Activated CD8-positive, alpha-beta T cell treated with anti-CD3 and anti-CD28 coated beads, Interleukin-2, amount 10 ng/mL, durations not matched to agents 7 days and 5 days (primary cell): ENCODE data around the gene ARHGDIA. TPM values are rescaled to one million over a fixed set of nuclear protein-coding genes. Genes with fewer than 3 reads are reported as not detected.

Experiments
- ATAC-seq: fragments of 150-1000 bp; cut with Tn5 transposase; one replicate; pipeline ENCODE4 v1.10.0; 2021; ENCODE audit warnings: moderate library complexity
- CTCF ChIA-PET: fragments of 350-600 bp; sonication (Branson Sonifier 250); formaldehyde crosslinking; loops from one replicate; lab custom pipeline; 2021; ENCODE audit warnings: antibody characterized with exemption; lab: Charles Lee
- POLR2A ChIA-PET: fragments of 350-600 bp; sonication (Branson Sonifier 250); formaldehyde crosslinking; loops from one replicate; lab custom pipeline; 2021; ENCODE audit warnings: antibody characterized with exemption; lab: Charles Lee
- DNase-seq: peaks from one replicate; pipeline ENCODE4 v3.0.0-alpha.2; 2020
- H3K27ac Mint-ChIP-seq: one replicate; pipeline ENCODE4 v1.8.0; 2021; ENCODE audit warnings: mild to moderate bottlenecking, mixed read lengths
- H3K27me3 Mint-ChIP-seq: one replicate; pipeline ENCODE4 v1.8.0; 2021; ENCODE audit warnings: low read depth, mixed read lengths
- H3K36me3 Mint-ChIP-seq: one replicate; pipeline ENCODE4 v1.8.0; 2021; ENCODE audit warnings: low read depth, mixed read lengths
- H3K4me1 Mint-ChIP-seq: one replicate; pipeline ENCODE4 v1.8.0; 2021; ENCODE audit warnings: low read depth, mixed read lengths
- H3K4me3 Mint-ChIP-seq: one replicate; pipeline ENCODE4 v1.8.0; 2021; ENCODE audit warnings: mild to moderate bottlenecking, mixed read lengths
- H3K9me3 Mint-ChIP-seq: one replicate; pipeline ENCODE4 v1.8.0; 2022; ENCODE audit warnings: mixed read lengths; ENCODE audit not compliant: insufficient read depth
- total RNA-seq, 2 experiments: library from RNA; stranded (reverse); gene quantifications; one replicate each; pipeline ENCODE4 v1.2.3, GENCODE V29; 2021

ARHGDIA gene
- total RNA-seq, 2 experiments from 2014 or later = 756 to 778 TPM

GRCh38 chr17:81904600-81905423 is 33.7 kb upstream of the ARHGDIA start:
- POLR2A ChIA-PET = no interaction called here
- Mint-ChIP-seq H3K27ac (no peak overlapping the region), H3K36me3 (peaks cover 21% of the 10 kb centered on the region), H3K4me1 (peaks cover 2% of the 10 kb centered on the region), H3K9me3 (no peaks in the 10 kb centered on the region), H3K4me3 (no peak overlapping the region), H3K27me3 (peaks cover 8% of the 10 kb centered on the region)
- DNase-seq = no peak
- CTCF ChIA-PET = no interaction called here
- ATAC-seq = no peak

- Mint-ChIP-seq H3K9me3 (no peaks in the 10 kb centered on the region), H3K4me1 (no peaks in the 10 kb centered on the region), H3K4me3 (no peak overlapping the region), H3K27ac (no peak overlapping the region), H3K27me3 (peaks cover 8% of the 10 kb centered on the region), H3K36me3 (peaks cover 19% of the 10 kb centered on the region)
- ATAC-seq (no peak), DNase-seq (no peak)
- ChIA-PET POLR2A (no interaction called here), CTCF (no interaction called here)
Observed at GRCh38 chr17:81903896-81904599, 32.9 kb upstream of the ARHGDIA start.

- POLR2A ChIA-PET = no interaction called here
Observed at GRCh38 chr17:81903415-81903831, 32.3 kb upstream of the ARHGDIA start.

GRCh38 chr17:81902653-81903414 is 31.7 kb upstream of the ARHGDIA start:
- Mint-ChIP-seq H3K27me3 (peaks cover 8% of the 10 kb centered on the region), H3K4me1 (no peaks in the 10 kb centered on the region), H3K36me3 (peaks cover 17% of the 10 kb centered on the region), H3K27ac (no peak overlapping the region), H3K9me3 (no peaks in the 10 kb centered on the region), H3K4me3 (no peak overlapping the region)
- ChIA-PET POLR2A (no interaction called here), CTCF (no interaction called here)
- DNase-seq (no peak), ATAC-seq (peak; percentile 47)

More at GRCh38 chr17:81903415-81903831, 32.3 kb upstream of the ARHGDIA start:
- H3K27me3 Mint-ChIP-seq = peaks cover 8% of the 10 kb centered on the region
- CTCF ChIA-PET = no interaction called here
- no peak overlapping the region for H3K27ac Mint-ChIP-seq
- H3K36me3 Mint-ChIP-seq = peaks cover 17% of the 10 kb centered on the region
- no peaks in the 10 kb centered on the region for H3K4me1 Mint-ChIP-seq
- no peak for DNase-seq
- H3K4me3 Mint-ChIP-seq = no peak overlapping the region
- no peak for ATAC-seq
- H3K9me3 Mint-ChIP-seq = no peaks in the 10 kb centered on the region

- H3K9me3 Mint-ChIP-seq = no peaks in the 10 kb centered on the region
- peaks cover 18% of the 10 kb centered on the region for H3K36me3 Mint-ChIP-seq
- H3K27me3 Mint-ChIP-seq = peaks cover 8% of the 10 kb centered on the region
- POLR2A ChIA-PET = interaction anchor here (0.6 kb wide), 1 partner anchor 22 kb away, joined by 4 read pairs; no protein-coding TSS in a partner anchor
- H3K4me3 Mint-ChIP-seq = no peak within 1 kb of the TSS
- no peak for DNase-seq
- peak; percentile 65 for ATAC-seq
- no peak within 1 kb of the TSS for H3K27ac Mint-ChIP-seq
- no peaks in the 10 kb centered on the region for H3K4me1 Mint-ChIP-seq
- CTCF ChIA-PET = no interaction called here
Observed at GRCh38 chr17:81902023-81902652, 31.0 kb upstream of the ARHGDIA start, which contains the start of gene NPB. TSS of gene NPB (plus strand) at chr17:81902238. CDS start at chr17:81902278, 40 bp downstream.

GRCh38 chr17:81901167-81902022 is 30.3 kb upstream of the ARHGDIA start:
- ChIA-PET CTCF (no interaction called here), POLR2A (interaction anchor here (0.6 kb wide), 1 partner anchor 21 kb away, joined by 4 read pairs; no protein-coding TSS in a partner anchor)
- Mint-ChIP-seq H3K27ac (no peak overlapping the region), H3K27me3 (peaks cover 8% of the 10 kb centered on the region), H3K4me1 (no peaks in the 10 kb centered on the region), H3K9me3 (no peaks in the 10 kb centered on the region), H3K4me3 (no peak overlapping the region), H3K36me3 (peaks cover 20% of the 10 kb centered on the region)
- ATAC-seq (peak; percentile 17), DNase-seq (no peak)

- ChIA-PET POLR2A (no interaction called here), CTCF (no interaction called here)
- Mint-ChIP-seq H3K9me3 (no peaks in the 10 kb centered on the region), H3K27me3 (peaks cover 8% of the 10 kb centered on the region), H3K36me3 (peaks cover 24% of the 10 kb centered on the region), H3K4me1 (no peaks in the 10 kb centered on the region), H3K27ac (no peak overlapping the region), H3K4me3 (no peak overlapping the region)
- DNase-seq (no peak), ATAC-seq (no peak)
Observed at GRCh38 chr17:81900181-81900820, 29.2 kb upstream of the ARHGDIA start.

GRCh38 chr17:81899514-81900166 is 28.5 kb upstream of the ARHGDIA start:
- CTCF ChIA-PET = no interaction called here
- ATAC-seq = no peak
- POLR2A ChIA-PET = no interaction called here
- no peak for DNase-seq
- H3K27me3 Mint-ChIP-seq = peaks cover 8% of the 10 kb centered on the region
- H3K4me1 Mint-ChIP-seq = no peaks in the 10 kb centered on the region
- H3K9me3 Mint-ChIP-seq = no peaks in the 10 kb centered on the region
- H3K36me3 Mint-ChIP-seq = peaks cover 27% of the 10 kb centered on the region
- H3K27ac Mint-ChIP-seq = no peak overlapping the region
- H3K4me3 Mint-ChIP-seq = no peak overlapping the region

GRCh38 chr17:81898885-81899284 is 27.7 kb upstream of the ARHGDIA start:
- Mint-ChIP-seq H3K27me3 (peaks cover 8% of the 10 kb centered on the region), H3K4me1 (no peaks in the 10 kb centered on the region), H3K27ac (no peak overlapping the region), H3K4me3 (no peak overlapping the region), H3K9me3 (no peaks in the 10 kb centered on the region), H3K36me3 (peaks cover 30% of the 10 kb centered on the region)
- POLR2A ChIA-PET = no interaction called here
- CTCF ChIA-PET = no interaction called here
- DNase-seq = no peak
- ATAC-seq = no peak
